GM12801 (cell line): ENCODE data around the gene LIAS.

ENCODE experiments used
- TF ChIP-seq, protein P1 (sequence below): IDR thresholded peaks from one replicate; pipeline ENCODE4 v1.5.1; 2011; ENCODE audit warnings: control low read depth; ENCODE audit not compliant: insufficient read length; ENCODE audit errors: extremely low read depth

Gene LIAS

DNA sequence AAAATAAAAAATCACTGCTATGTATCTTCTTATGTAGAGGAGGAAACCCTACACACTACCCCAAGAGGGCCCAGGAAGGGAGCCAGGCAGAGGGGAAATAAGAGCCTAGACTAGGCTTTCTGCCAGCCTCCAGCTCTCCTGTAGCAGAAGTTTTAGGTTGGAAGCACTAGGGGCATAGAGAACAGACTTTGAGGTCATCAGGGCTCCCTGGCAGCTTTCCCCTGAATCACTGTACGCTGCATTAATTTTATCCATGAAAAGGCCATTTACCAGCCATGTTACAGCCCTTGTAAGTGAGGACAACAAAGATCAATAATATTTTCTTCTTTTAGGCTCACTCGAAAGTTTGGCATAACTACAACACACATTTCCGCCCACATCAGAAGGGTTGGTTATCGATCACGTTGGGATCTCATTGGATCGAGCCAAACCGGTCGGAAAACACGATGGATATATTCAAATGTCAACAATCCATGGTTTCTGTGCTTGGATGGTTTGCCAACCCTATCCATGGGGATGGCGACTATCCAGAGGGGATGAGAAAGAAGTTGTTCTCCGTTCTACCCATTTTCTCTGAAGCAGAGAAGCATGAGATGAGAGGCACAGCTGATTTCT, 24.9 kb upstream of the LIAS start:
- TF ChIP-seq, protein P1, sequence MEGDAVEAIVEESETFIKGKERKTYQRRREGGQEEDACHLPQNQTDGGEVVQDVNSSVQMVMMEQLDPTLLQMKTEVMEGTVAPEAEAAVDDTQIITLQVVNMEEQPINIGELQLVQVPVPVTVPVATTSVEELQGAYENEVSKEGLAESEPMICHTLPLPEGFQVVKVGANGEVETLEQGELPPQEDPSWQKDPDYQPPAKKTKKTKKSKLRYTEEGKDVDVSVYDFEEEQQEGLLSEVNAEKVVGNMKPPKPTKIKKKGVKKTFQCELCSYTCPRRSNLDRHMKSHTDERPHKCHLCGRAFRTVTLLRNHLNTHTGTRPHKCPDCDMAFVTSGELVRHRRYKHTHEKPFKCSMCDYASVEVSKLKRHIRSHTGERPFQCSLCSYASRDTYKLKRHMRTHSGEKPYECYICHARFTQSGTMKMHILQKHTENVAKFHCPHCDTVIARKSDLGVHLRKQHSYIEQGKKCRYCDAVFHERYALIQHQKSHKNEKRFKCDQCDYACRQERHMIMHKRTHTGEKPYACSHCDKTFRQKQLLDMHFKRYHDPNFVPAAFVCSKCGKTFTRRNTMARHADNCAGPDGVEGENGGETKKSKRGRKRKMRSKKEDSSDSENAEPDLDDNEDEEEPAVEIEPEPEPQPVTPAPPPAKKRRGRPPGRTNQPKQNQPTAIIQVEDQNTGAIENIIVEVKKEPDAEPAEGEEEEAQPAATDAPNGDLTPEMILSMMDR: no peak

DNA sequence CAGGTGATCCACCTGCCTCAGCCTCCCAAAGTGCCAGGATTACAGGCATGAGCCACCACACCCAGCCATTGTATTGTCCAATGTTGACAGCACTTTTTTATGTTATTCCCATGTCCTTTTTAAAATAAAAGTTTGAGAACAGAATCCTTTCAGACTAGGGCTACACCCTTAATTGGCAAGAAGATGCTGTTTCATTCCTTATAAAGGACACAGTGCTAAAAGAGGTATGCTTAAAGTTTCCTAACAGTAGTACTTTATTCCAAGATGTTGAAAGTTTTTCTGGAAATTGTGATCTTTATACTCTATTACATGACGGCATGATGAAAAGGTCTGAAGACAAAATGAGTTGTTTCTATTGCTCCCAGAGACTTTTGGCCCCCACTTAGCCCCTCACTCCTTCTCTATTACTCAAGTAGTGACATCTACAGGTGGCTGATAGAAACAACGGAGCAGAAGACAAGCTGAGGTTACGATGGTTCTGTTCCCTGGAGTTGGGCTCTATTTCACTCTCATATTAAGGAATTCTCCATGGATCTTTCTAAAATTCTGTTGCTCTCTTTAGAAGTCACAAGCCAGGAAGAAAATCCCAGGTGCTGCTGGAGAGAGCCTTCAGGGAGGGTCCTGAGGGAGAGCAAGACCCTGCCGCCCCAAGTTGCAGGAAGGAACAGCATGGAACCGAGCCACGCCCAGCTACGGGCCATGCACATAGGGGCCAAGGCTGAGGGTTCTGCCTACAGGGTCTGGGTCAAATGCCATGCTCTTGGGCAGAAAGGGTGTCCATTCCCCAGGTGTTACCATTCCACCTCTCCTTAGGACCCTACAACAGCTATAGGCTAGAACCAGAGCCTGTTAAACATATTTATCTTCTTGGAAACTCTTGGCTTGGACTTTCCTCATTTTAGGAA, 22.9 kb upstream of the LIAS start:
- TF ChIP-seq, protein P1: no peak

DNA sequence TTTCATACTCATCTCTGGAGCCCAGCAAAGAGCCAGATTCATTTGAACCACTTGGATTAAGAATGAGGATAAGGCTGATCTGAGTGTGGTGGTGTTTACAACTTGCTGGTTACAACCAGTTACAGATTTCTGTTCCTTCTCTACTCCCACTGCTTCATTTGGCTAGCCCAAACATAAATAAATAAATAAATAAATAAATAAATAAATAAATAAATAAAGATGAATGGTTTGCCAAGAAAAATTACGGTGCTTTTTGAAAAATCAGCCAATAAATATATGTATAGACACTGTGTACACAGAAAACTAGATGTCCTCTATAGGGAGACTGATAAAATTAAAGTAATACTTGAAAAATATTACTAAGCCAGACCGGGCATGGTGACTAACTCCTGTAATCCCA, 17.3 kb upstream of the LIAS start:
- TF ChIP-seq, protein P1: no peak

DNA sequence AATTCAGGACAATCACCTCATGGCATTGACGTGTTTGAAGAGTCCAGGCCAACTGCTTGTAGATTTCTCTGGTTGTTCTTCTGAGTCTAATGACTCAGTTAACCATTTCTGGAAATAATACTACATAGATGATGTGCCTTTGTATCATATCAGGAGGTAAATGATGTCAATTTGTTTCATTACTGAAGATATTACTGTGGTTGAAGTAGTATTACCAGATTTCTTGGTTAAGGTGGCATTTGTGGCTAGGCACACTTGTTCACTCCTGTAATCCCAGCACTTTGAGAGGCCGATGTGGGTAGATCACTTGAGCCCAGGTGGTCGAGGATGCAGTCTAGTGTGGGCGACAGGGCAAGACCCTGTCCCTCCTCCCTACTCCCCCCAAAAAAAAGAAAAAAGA, 15.9 kb upstream of the LIAS start:
- TF ChIP-seq, protein P1: no peak

DNA sequence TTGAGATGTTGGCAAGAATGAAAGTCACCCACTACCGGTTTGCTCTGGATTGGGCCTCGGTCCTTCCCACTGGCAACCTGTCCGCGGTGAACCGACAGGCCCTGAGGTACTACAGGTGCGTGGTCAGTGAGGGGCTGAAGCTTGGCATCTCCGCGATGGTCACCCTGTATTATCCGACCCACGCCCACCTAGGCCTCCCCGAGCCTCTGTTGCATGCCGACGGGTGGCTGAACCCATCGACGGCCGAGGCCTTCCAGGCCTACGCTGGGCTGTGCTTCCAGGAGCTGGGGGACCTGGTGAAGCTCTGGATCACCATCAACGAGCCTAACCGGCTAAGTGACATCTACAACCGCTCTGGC, 12.4 kb upstream of the LIAS start:
- TF ChIP-seq, protein P1: no peak

DNA sequence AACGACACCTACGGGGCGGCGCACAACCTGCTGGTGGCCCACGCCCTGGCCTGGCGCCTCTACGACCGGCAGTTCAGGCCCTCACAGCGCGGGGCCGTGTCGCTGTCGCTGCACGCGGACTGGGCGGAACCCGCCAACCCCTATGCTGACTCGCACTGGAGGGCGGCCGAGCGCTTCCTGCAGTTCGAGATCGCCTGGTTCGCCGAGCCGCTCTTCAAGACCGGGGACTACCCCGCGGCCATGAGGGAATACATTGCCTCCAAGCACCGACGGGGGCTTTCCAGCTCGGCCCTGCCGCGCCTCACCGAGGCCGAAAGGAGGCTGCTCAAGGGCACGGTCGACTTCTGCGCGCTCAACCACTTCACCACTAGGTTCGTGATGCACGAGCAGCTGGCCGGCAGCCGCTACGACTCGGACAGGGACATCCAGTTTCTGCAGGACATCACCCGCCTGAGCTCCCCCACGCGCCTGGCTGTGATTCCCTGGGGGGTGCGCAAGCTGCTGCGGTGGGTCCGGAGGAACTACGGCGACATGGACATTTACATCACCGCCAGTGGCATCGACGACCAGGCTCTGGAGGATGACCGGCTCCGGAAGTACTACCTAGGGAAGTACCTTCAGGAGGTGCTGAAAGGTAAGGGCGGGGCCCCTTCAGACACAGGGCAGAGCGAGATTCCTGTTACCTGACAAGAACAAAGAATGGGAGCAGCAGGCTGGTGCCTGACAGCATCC, 11.8 kb upstream of the LIAS start:
- TF ChIP-seq, protein P1: no peak

DNA sequence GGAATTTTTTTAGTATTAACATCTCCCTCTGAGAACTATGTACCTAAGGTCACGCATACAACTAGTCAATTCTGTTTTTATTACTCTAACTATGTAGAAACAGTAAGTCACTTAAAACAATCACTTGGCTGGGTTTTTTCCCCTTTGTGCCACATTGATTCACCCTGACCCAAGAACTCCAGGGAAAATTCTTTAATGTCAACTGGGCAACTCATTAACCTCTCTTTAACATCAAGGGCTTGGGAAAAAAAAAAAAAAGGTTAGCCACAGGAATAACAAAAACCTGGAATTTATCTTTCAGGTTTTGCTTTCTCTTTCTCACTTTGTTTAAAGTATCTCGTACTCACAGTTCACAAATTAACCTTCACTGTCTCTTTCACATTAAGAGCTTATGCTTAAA, 8.2 kb upstream of the LIAS start:
- TF ChIP-seq, protein P1: no peak
